HG02588 (cell line): Measurements from ENCODE around the gene ACAD11.
"Not testable (repeated sequence)": the region's sequence is repeated elsewhere in the genome, so short reads cannot be mapped to it uniquely, and the experiment has no call there.

Source experiments
- ATAC-seq: cut with Tn5 transposase; IDR thresholded peaks from one replicate; pipeline ENCODE4 v1.9.1; 2021; ENCODE audit warnings: mild to moderate bottlenecking, moderate library complexity; ENCODE audit not compliant: unreplicated experiment

Gene ACAD11

GRCh38 chr3:132556036-132556386 is 103.6 kb downstream of the ACAD11 start:
- not testable (repeated sequence) for ATAC-seq

- no peak for ATAC-seq
Observed at GRCh38 chr3:132555306-132556035, 104.1 kb downstream of the ACAD11 start.

- ATAC-seq, result no peak
Observed at GRCh38 chr3:132554437-132554836, 105.2 kb downstream of the ACAD11 start.

- ATAC-seq, result no peak
Observed at GRCh38 chr3:132553826-132554225, 105.8 kb downstream of the ACAD11 start.

GRCh38 chr3:132550579-132551305 is 108.9 kb downstream of the ACAD11 start:
- ATAC-seq, result no peak

GRCh38 chr3:132549890-132550578 is 109.6 kb downstream of the ACAD11 start:
- ATAC-seq, result peak; percentile 87

- no peak for ATAC-seq
Observed at GRCh38 chr3:132549169-132549568, 110.4 kb downstream of the ACAD11 start.

- ATAC-seq, result no peak
Observed at GRCh38 chr3:132545471-132545870, 114.1 kb downstream of the ACAD11 start.

- ATAC-seq, result no peak
Observed at GRCh38 chr3:132544130-132544529, 115.5 kb downstream of the ACAD11 start.

- no peak for ATAC-seq
Observed at GRCh38 chr3:132543011-132543739, 116.4 kb downstream of the ACAD11 start.

GRCh38 chr3:132542577-132542976 is 117.0 kb downstream of the ACAD11 start:
- no peak for ATAC-seq

GRCh38 chr3:132539681-132540080 is 119.9 kb downstream of the ACAD11 start:
- ATAC-seq, result no peak

GRCh38 chr3:132538072-132538471 is 121.5 kb downstream of the ACAD11 start:
- no peak for ATAC-seq

- no peak for ATAC-seq
Observed at GRCh38 chr3:132537297-132537696, 122.3 kb downstream of the ACAD11 start.

- no peak for ATAC-seq
Observed at GRCh38 chr3:132536442-132537153, 123.0 kb downstream of the ACAD11 start.

- ATAC-seq, result peak; percentile 53
Observed at GRCh38 chr3:132535575-132536441, 123.8 kb downstream of the ACAD11 start.

- ATAC-seq, result no peak
Observed at GRCh38 chr3:132530624-132531023, 129.0 kb downstream of the ACAD11 start.

- ATAC-seq, result peak; percentile 71
Observed at GRCh38 chr3:132522353-132522752, 137.3 kb downstream of the ACAD11 start.

GRCh38 chr3:132521901-132522300 is 137.7 kb downstream of the ACAD11 start:
- no peak for ATAC-seq

GRCh38 chr3:132519914-132520313 is 139.7 kb downstream of the ACAD11 start:
- no peak for ATAC-seq
